ENCODE measurements around the gene LIFR.

- TF ChIP-seq ZIC2 (tag by site-specific recombination; IDR thresholded peaks at IDR 0.05) (no peak), ZNF777 (tag by site-specific recombination; IDR thresholded peaks at IDR 0.05; ENCODE audit: borderline replicate concordance) (no peak)
These were observed 99.6 kb downstream of the LIFR start for GRCh38 chr5:38456657-38457399.
